HL-60/S4 treated with retinoic acid at 250 ng/mL for 4 days and 3 days (cell line): ENCODE measurements around the gene TXNIP.

Source experiments
- in situ Hi-C: fragments of 300-500 bp; cut with MboI; formaldehyde crosslinking; loops from 2 replicates; pipeline ENCODE4 v1.7.0; 2022; ENCODE audit warnings: low sequenced_read_pairs

TXNIP gene

GRCh38 chr1:146012703-146013558 is 16.6 kb upstream of the TXNIP start:
- in situ Hi-C loops, result loop anchor here (10.0 kb wide), 1 partner anchor 158 kb away; the partner anchor contains the start of gene PIAS3

GRCh38 chr1:146010126-146010738 is 13.9 kb upstream of the TXNIP start:
- in situ Hi-C loops, result loop anchor here (10.0 kb wide), 1 partner anchor 155 kb away; the partner anchor contains the start of gene PIAS3

- in situ Hi-C loops, result no loop called here
These were observed 11.2 kb upstream of the TXNIP start for GRCh38 chr1:146007489-146008133.

GRCh38 chr1:146001709-146002108 is 5.3 kb upstream of the TXNIP start:
- in situ Hi-C loops, result no loop called here

- in situ Hi-C loops, result no loop called here
These were observed 3.1 kb upstream of the TXNIP start for GRCh38 chr1:145999321-146000024.

GRCh38 chr1:145997718-145998023 is 1.3 kb upstream of the TXNIP start:
- in situ Hi-C loops, result no loop called here

- in situ Hi-C loops, result no loop called here
These were observed 788 bp upstream of the TXNIP start for GRCh38 chr1:145997016-145997717.

- in situ Hi-C loops, result no loop called here
These were observed 381 bp downstream of the TXNIP start for GRCh38 chr1:145995964-145996432.

- in situ Hi-C loops, result no loop called here
These were observed 1.1 kb downstream of the TXNIP start for GRCh38 chr1:145995148-145995881.

- in situ Hi-C loops, result no loop called here
These were observed 1.8 kb downstream of the TXNIP start for GRCh38 chr1:145994391-145995120.

- in situ Hi-C loops, result no loop called here
These were observed 2.6 kb downstream of the TXNIP start for GRCh38 chr1:145993618-145994390.

GRCh38 chr1:145992958-145993617 is 3.3 kb downstream of the TXNIP start:
- in situ Hi-C loops, result no loop called here

GRCh38 chr1:145992502-145992936 is 3.9 kb downstream of the TXNIP start:
- in situ Hi-C loops, result no loop called here

GRCh38 chr1:145991735-145992412 is 4.5 kb downstream of the TXNIP start:
- in situ Hi-C loops, result no loop called here

GRCh38 chr1:145990249-145990855 is 6.0 kb downstream of the TXNIP start:
- in situ Hi-C loops, result no loop called here

GRCh38 chr1:145988773-145989172 is 7.6 kb downstream of the TXNIP start:
- in situ Hi-C loops, result no loop called here

- in situ Hi-C loops, result no loop called here
These were observed 8.5 kb downstream of the TXNIP start for GRCh38 chr1:145987926-145988325.
